Measurements from ENCODE around the gene SLC12A9.
"Not testable (repeated sequence)": the region's sequence is repeated elsewhere in the genome, so short reads cannot be mapped to it uniquely, and the experiment has no call there.

SLC12A9 gene, protein sequence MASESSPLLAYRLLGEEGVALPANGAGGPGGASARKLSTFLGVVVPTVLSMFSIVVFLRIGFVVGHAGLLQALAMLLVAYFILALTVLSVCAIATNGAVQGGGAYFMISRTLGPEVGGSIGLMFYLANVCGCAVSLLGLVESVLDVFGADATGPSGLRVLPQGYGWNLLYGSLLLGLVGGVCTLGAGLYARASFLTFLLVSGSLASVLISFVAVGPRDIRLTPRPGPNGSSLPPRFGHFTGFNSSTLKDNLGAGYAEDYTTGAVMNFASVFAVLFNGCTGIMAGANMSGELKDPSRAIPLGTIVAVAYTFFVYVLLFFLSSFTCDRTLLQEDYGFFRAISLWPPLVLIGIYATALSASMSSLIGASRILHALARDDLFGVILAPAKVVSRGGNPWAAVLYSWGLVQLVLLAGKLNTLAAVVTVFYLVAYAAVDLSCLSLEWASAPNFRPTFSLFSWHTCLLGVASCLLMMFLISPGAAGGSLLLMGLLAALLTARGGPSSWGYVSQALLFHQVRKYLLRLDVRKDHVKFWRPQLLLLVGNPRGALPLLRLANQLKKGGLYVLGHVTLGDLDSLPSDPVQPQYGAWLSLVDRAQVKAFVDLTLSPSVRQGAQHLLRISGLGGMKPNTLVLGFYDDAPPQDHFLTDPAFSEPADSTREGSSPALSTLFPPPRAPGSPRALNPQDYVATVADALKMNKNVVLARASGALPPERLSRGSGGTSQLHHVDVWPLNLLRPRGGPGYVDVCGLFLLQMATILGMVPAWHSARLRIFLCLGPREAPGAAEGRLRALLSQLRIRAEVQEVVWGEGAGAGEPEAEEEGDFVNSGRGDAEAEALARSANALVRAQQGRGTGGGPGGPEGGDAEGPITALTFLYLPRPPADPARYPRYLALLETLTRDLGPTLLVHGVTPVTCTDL

DNA sequence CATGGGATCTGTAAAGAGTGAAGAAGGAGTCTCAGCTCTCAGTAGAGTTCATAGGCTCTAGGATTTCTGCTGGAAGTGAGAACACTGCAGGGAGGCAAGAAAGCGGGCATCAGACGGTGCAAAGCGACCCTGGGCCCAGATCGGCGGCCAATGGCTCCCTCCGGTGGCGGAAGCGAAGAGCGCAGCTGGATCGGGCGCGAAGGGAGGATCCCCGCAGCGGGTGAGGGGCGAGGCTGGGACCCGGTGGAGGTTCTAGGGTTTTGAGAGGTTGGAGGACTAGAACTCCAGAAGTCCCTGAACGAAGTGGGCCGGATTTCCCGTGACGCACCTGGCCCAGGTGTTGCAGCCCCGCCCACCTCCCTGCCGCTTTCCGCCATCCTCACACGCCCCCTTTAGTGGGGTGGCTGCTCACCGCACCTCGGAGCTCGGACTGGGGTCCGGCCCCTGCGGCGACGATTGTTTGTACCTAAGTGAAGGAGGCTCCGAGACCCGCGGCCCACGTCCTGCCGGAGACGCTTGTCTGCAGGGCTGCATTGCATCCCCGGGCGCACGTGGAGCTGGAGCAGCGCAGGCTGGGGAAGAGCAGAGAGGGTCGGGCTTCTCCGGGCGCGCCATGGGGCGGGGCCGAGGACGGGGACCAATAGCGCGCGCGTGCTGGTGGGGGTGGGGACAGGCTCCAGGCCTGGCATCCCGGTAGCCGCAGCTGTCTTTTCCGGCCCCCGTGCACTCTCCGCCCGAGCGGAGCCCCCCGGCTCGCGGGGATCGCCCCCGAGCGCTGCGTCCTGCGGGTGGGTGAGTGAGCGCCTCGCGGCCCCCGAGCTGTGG is at the start of gene SLC12A9:
Gene SLC12A9, plus strand, starts transcription at position 666 of the 825 bp plus-strand sequence. CDS start 1,485 bp downstream, outside the sequence.
- TF ChIP-seq, protein P1, sequence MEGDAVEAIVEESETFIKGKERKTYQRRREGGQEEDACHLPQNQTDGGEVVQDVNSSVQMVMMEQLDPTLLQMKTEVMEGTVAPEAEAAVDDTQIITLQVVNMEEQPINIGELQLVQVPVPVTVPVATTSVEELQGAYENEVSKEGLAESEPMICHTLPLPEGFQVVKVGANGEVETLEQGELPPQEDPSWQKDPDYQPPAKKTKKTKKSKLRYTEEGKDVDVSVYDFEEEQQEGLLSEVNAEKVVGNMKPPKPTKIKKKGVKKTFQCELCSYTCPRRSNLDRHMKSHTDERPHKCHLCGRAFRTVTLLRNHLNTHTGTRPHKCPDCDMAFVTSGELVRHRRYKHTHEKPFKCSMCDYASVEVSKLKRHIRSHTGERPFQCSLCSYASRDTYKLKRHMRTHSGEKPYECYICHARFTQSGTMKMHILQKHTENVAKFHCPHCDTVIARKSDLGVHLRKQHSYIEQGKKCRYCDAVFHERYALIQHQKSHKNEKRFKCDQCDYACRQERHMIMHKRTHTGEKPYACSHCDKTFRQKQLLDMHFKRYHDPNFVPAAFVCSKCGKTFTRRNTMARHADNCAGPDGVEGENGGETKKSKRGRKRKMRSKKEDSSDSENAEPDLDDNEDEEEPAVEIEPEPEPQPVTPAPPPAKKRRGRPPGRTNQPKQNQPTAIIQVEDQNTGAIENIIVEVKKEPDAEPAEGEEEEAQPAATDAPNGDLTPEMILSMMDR (IDR thresholded peaks at IDR 0.05; ENCODE audit: low read depth, low read length), result peak; percentile 88

DNA sequence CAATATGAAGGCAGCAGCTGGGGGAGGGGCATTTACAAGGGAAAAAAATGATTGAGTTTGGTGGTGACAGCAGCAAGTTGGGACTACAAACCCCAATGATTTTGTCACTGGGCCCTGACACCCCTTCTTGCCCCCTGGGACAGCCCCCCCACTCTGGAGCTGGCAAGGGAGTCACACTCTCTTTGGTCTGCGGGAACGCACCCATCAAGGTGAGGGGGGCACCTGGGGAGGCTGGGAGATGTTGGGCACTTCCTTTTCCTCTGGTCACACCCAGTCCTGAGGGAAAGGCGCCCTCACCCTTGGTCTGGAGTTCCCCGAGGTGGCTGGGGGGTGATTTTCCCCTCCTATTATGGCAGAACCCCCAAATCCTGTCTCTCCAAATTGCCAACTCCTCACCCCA is 49.6 kb upstream of the SLC12A9 start:
- TF ChIP-seq, protein P1 (IDR thresholded peaks at IDR 0.05; ENCODE audit: low read depth, low read length), result no peak
- H3K4me3 ChIP-seq (ENCODE audit: low read depth, low read length), result no peak overlapping the region

More for the DNA sequence above, at the start of gene SLC12A9:
- H3K4me3 ChIP-seq (ENCODE audit: low read depth, low read length), result peak within 1 kb of the TSS; percentile 81

DNA sequence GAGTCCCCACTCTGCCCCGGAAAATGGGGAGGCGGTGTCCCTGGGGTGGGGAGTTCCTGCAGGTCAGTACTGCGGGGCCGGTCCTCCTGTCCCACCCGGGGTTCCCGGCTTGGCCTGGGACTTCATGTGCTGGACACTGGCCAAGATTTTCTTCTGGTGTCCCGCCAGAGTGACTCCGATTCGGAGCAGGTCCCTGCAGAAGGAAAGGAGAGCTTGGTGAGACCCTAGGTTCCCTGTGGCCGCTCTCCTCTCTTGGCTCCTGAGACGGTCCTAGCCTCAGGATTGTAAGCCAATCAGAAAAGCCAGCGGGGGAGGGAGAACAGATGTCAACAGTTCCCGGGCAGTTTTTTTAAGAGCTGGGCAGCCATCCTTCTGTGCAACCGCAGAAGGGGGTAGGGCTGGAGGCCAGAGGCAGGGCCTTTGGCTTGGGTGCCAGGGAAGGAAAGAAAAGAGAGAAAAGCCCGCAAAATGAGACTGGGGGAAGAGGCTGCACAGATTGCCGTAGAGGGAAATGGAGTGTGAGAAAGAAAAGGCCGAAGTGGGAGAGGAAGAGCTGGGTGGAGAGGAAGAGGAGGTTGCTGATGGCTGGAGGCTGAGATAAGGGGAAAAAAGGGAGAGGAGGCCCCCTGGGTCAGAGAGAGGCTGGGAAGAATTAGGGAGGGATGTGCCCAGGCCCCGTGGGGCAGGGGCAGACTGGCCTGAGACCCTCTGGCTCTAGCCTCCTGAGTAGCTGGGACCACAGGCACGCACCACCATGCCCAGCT is 48.9 kb upstream of the SLC12A9 start:
- no peak overlapping the region for H3K4me3 ChIP-seq (ENCODE audit: low read depth, low read length)
- TF ChIP-seq, protein P1 (IDR thresholded peaks at IDR 0.05; ENCODE audit: low read depth, low read length), result no peak

DNA sequence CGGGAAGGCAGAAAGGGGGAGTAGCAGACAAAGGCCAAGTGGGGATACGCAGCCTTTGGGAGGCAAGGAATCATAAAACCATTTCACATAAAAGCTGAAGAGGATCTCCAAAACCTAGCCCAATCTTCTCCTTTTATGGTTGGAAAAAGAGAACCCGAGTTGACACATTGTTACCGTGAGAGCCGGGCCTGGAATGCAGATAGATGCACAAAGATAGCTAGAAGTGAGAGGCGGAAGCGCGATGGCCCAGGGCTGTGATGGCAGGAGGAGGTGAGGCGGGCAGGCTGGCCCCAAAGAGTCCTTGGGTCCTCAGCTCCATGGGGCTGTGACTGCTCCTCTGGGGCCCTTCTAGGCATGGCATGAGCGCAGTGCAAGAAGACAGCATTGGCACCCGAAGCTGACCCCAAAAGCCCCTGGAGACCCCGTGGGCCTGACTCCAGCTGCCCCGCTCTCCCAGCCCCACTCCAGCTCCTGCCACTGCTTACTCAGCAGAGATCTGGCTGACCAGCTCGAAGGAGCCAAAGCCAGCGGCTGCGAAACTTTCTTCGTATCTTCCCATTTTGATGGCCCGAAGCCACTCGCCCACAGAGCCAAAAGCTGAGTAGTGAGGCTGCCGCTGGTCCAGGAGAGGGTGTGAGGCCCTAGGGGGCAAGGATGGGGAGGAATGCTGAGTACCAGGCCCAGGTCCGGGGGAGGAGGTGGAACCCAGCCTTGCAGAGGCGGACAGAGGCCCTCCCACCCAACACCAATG is 47.7 kb upstream of the SLC12A9 start:
- H3K4me3 ChIP-seq (ENCODE audit: low read depth, low read length), result no peak overlapping the region
- TF ChIP-seq, protein P1 (IDR thresholded peaks at IDR 0.05; ENCODE audit: low read depth, low read length), result no peak

DNA sequence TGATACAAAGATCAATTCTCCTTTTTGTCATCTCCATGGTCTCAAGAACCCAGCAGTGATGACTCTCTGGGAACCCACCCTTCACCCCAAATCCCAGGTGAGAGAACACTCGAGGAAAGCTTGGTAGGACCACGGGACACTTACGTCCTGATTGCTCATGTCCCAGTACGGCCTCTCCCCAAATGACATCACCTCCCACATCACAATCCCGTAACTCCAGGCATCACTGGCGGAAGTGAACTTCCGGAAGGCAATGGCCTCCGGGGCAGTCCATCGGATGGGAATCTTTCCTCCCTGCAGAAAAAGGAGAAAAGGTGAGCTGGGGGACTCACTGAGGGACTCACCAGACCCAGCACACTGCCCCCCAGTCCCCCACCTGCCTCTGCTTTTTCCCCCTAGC is 46.2 kb upstream of the SLC12A9 start:
- TF ChIP-seq, protein P1 (IDR thresholded peaks at IDR 0.05; ENCODE audit: low read depth, low read length), result no peak

DNA sequence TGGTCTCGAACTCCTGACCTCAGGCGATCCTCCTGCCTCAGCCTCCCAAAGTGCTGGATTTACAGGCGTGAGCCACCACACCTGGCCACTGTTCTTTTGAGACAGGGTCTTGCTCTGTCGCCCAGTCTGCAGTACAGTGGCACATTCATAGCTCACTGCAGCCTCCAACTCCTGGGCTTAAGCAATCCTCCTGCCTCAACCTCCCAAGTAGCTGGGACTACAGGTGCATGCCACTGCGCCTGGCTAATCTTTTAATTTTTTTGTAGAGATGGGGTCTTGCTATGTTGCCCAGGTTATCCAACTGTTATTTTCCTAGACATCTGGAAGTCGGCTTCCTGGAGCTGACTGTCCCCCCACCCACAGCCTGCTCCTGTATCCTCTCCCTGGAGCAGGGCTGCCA is 45.6 kb upstream of the SLC12A9 start:
- not testable (repeated sequence) for H3K4me3 ChIP-seq (ENCODE audit: low read depth, low read length)

More for the DNA sequence above, 46.2 kb upstream of the SLC12A9 start:
- H3K4me3 ChIP-seq (ENCODE audit: low read depth, low read length), result no peak overlapping the region
